ENCODE data around the gene RAB44. TPM values are rescaled to one million over a fixed set of nuclear protein-coding genes. Genes with fewer than 3 reads are reported as not detected.

The RAB44 gene
- total and polyA plus RNA-seq, 12 donors: 0.03 to 0.16 TPM; not detected in 10

DNA sequence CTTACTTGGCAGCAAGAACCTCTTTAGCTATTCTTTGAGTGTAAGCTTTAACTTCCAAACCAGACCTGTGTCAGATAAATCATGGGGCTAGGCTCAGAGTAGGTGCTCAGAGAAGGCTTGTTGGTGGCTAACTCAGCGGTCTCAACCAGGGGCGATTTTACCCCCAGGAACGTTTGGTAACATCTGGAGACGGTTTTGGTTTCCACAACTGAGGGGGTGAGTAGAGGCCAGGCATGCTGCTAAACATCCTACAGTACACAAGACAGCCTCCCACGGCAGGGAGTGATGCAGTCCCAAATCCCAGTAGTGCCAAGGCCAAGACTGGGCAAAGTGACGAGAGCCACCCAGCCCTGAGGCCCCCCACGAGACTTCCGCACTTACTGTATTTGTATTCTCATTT lies 59.2 kb downstream of the RAB44 start:
- intact Hi-C loops (cut with DNase I): loop anchor here in 1 of 2 donors (10.0 kb wide), 1 partner anchor 142 kb away; no protein-coding TSS in a partner anchor
- H3K4me1 ChIP-seq (replicated peaks in 1 of 2): peaks cover 0 to 24% of the 10 kb centered on the region in 2 donors
- TF ChIP-seq, protein P1, sequence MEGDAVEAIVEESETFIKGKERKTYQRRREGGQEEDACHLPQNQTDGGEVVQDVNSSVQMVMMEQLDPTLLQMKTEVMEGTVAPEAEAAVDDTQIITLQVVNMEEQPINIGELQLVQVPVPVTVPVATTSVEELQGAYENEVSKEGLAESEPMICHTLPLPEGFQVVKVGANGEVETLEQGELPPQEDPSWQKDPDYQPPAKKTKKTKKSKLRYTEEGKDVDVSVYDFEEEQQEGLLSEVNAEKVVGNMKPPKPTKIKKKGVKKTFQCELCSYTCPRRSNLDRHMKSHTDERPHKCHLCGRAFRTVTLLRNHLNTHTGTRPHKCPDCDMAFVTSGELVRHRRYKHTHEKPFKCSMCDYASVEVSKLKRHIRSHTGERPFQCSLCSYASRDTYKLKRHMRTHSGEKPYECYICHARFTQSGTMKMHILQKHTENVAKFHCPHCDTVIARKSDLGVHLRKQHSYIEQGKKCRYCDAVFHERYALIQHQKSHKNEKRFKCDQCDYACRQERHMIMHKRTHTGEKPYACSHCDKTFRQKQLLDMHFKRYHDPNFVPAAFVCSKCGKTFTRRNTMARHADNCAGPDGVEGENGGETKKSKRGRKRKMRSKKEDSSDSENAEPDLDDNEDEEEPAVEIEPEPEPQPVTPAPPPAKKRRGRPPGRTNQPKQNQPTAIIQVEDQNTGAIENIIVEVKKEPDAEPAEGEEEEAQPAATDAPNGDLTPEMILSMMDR (IDR thresholded peaks at IDR 0.05): no peak
- no peak for TF ChIP-seq POLR2A (IDR thresholded peaks at IDR 0.05)

DNA sequence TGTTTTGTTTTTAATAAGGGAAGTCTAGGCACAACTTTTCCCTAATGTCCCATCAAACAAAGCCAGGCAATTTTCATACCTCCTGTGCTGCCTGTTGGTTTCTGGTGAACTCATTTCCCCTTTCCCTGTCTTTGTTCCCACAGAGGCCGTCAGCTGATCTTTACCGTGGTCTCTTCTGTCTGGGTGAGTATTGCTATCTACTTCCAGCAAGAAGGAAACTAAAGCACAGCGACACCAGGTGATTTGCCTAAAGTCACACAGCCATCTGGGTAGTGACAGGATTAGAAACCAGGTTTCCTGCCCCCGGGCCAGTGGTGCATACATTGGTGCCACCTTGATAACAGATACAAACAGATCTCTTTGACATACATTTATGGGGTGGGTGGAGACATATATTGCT lies 59.6 kb downstream of the RAB44 start:
- H3K36me3 ChIP-seq (replicated peaks in 1 of 2): no peaks in the 10 kb centered on the region
- peaks cover 0 to 24% of the 10 kb centered on the region in 2 donors for H3K4me1 ChIP-seq (replicated peaks in 1 of 2)
- no peak overlapping the region for H3K27ac ChIP-seq
- intact Hi-C loops (cut with DNase I): loop anchor here in 1 of 2 donors (10.0 kb wide), 1 partner anchor 142 kb away; no protein-coding TSS in a partner anchor
- no peaks in the 10 kb centered on the region for H3K27me3 ChIP-seq
- no peak for DNase-seq
- H3K4me3 ChIP-seq: no peak overlapping the region
- H3K9me3 ChIP-seq (replicated peaks in 1 of 3): no peaks in the 10 kb centered on the region
- 68 to 89% (median 79%) methylated on average over 4 of the region's 4 CpGs for WGBS, 4 donors
- TF ChIP-seq, protein P1 (IDR thresholded peaks at IDR 0.05): no peak
- TF ChIP-seq POLR2A (IDR thresholded peaks at IDR 0.05): no peak

More for the DNA sequence above, 59.2 kb downstream of the RAB44 start:
- Histone ChIP-seq H3K36me3 (replicated peaks in 1 of 2) (no peaks in the 10 kb centered on the region), H3K27me3 (no peaks in the 10 kb centered on the region), H3K9me3 (replicated peaks in 1 of 3) (no peaks in the 10 kb centered on the region), H3K27ac (no peak overlapping the region), H3K4me3 (no peak overlapping the region)
- 80 to 93% (median 82%) methylated on average over 3 to 8 of the region's 8 CpGs for WGBS, 4 donors
- DNase-seq: no peak

DNA sequence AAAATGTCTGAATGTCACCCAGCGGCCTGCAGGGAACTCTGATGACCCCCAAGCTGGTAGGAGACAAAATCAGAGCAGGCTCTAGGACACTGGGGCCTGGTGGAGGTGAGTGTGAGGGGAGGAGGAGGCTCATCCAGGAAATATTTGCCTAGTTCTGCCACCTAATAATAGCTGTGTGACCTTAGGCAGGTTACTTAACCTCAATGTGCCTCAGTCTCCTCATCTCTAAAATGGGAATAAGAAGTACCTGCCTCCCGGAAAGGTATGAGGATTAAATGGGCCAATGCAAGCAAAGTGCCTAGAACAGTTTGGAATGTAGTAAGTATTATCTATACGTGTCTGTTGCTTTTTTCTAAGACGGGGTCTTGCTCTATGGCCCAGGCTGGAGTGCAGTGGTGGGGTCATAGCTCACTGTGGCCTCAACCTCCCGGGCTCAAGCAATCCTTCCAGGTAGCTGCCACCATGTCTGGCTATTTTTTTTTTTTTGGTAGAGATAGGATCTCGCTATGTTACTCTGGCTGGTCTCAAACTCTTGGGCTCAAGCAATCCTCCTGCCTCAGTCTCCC lies 60.4 kb downstream of the RAB44 start:
- no peaks in the 10 kb centered on the region for H3K9me3 ChIP-seq (replicated peaks in 1 of 3)
- WGBS, 4 donors: 80 to 89% (median 84%) methylated on average over 6 of the region's 6 CpGs
- H3K36me3 ChIP-seq (replicated peaks in 1 of 2): no peaks in the 10 kb centered on the region
- intact Hi-C loops (cut with DNase I): loop anchor here in 1 of 2 donors (10.0 kb wide), 1 partner anchor 143 kb away; no protein-coding TSS in a partner anchor
- no peaks in the 10 kb centered on the region for H3K27me3 ChIP-seq
- TF ChIP-seq POLR2A (IDR thresholded peaks at IDR 0.05): no peak
- TF ChIP-seq, protein P1 (IDR thresholded peaks at IDR 0.05): no peak
- peaks cover 0 to 18% of the 10 kb centered on the region in 2 donors for H3K4me1 ChIP-seq (replicated peaks in 1 of 2)
- no peak for DNase-seq
- H3K4me3 ChIP-seq: no peak overlapping the region
- no peak overlapping the region for H3K27ac ChIP-seq

DNA sequence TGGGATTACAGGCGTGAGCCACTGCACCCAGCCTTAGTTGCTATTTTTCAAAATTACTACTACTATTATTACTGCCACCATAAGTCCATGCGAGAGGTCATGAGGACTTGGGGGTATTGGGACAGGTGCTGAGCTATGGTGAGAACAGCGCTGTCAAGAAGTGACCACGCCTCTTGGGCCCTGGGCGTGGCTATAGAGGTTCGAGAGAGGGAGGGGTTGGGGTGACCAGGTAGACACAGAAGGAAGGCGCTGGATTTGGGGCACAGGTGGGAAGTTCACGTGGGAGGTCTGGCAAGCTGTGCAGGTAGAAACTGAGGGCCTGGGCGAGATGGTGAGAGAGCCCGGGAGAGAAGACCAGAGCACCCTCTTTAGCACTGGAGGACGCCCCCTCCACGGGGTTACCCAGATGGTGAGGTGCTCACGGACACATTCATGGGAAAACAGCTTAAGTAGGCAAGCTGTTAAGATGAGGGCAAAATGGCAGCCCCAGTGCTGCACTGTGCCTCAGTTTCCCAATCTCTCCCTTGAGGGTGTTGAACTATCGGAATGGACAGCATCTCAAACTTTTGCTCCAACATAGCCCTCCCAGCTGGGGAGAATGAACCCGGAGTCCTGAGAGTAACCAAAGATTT lies 61.0 kb downstream of the RAB44 start:
- 61 to 70% (median 64%) methylated on average over 15 of the region's 15 CpGs for WGBS, 4 donors
- TF ChIP-seq, protein P1 (IDR thresholded peaks at IDR 0.05): no peak
- no peak for TF ChIP-seq POLR2A (IDR thresholded peaks at IDR 0.05)

More for the DNA sequence above, 61.0 kb downstream of the RAB44 start:
- Histone ChIP-seq H3K27ac (no peak overlapping the region), H3K27me3 (no peaks in the 10 kb centered on the region), H3K4me3 (no peak overlapping the region), H3K36me3 (replicated peaks in 1 of 2) (no peaks in the 10 kb centered on the region), H3K9me3 (replicated peaks in 1 of 3) (no peaks in the 10 kb centered on the region), H3K4me1 (replicated peaks in 1 of 2) (peaks cover 0 to 12% of the 10 kb centered on the region in 2 donors)
- DNase-seq: no peak
- intact Hi-C loops (cut with DNase I): loop anchor here in 1 of 2 donors (10.0 kb wide), 1 partner anchor 144 kb away; no protein-coding TSS in a partner anchor

Measured in adrenal gland (tissue), 12 donors.